Cerebellar cortex (tissue), 1 donor: ENCODE data around the gene RPS6KL1.

ENCODE experiments used
- DNase-seq: peaks from one replicate; pipeline ENCODE4 v3.0.0-alpha.2; 2015; ENCODE audit warnings: low spot score

Gene RPS6KL1

GRCh38 chr14:74922752-74923401 lies at the start of gene RPS6KL1:
TSS of gene RPS6KL1 (minus strand) at chr14:74923260. CDS start at chr14:74921541, 1,719 bp downstream.
- peak; percentile 95 for DNase-seq

DNA sequence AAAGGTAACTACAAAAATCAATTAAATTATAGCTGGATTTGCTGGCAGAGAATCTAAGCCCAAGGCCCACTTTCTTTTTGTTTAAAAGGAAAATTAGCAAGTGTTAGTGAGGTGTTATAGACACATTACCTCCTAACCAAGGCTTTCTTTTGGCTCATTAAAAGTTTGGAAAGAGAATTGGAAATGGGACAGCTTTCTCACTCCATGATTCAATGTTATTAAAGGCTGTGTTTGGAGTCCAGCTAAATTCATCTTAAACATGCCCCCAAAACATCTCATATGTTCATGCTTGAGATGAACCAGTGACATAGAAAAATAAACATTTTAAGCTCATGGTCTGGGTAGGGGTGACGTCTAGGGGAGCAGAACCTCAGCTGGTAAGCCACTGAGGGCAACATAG lies 45.8 kb upstream of the RPS6KL1 start:
- no peak for DNase-seq

- no peak for DNase-seq
These were observed 42.6 kb upstream of the RPS6KL1 start for GRCh38 chr14:74965486-74966153.

DNA sequence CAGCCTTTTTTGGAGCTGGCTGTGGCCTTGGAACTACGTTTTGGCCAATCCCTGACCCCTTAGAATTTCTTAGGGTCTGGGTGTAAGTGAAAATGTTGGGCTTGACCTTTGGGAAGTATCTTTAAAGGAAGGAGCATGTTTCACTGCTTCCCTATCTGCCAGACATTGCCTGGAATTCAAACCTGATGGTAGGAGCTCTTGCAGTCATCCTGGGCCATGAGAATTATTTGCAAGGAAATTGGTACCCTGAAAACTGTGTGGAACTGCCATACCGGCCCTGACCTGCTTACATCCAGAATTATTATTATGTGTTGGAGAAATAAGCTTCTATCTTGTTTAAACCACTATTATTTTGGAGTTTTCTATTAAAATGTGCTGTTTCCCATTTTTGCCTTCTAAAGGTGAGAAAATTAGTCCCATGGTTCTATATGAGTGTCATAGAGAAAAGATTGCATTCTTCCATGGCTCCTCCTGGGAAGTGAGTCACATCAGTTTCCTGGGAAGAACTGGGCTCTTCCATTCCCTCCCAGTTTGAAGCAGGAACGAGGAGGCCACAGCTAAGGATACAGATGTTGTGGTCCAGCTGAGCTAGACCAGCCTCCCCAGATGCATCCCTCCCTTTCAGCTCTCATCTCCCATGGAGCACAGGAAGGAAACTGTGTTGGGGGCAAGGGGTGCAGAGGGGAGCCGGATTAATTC lies 41.9 kb upstream of the RPS6KL1 start:
- DNase-seq = no peak

- DNase-seq = peak; percentile 18
These were observed 40.7 kb upstream of the RPS6KL1 start for GRCh38 chr14:74963705-74964271.

DNA sequence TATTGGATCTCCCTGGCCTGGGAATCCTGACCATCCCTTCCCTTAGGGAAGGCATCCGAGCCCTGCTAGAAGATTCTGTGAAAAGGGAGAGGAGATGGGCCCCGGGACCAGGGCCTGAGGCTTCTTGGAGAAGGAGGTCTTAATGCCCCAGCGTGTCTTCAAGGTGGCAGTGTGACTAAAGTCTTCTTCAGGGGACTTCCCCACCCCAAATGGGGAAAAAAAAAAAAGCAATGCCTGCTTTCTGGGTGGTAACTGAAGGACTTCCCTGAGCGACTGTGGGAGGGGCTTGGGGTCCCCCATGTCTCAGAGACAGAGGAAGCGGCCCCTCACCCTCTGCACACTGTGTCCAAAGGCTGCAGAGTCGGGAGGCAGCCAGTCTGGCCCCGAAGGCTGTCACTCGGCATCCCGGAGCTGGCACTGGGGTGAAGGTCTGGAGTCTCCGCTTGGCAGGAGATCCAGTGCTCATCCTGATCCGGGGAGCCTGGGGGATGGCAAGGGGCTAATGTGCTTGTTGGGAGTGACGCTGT lies 40.2 kb upstream of the RPS6KL1 start:
- no peak for DNase-seq

- DNase-seq = no peak
These were observed 39.4 kb upstream of the RPS6KL1 start for GRCh38 chr14:74962493-74962892.

DNA sequence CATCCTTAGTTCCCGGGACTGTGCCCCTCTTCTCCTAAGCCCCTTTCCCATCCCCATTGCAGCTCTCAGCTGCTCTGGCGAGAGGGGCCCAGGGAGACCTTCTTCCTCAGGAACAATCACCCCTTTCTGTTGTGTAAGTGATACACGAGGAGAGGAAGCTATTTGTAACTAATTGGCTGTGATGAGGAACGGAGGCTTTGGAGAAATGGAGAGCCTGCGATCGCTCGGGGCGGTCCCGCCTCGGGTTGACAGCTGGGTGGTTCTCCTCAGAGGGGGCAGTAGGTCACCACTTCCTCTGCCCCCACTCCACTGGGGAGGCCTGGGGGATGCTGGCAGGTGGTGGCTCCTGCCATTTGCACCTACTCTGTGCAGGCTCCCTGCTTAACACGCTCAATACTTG lies 39.0 kb upstream of the RPS6KL1 start:
- DNase-seq = no peak

DNA sequence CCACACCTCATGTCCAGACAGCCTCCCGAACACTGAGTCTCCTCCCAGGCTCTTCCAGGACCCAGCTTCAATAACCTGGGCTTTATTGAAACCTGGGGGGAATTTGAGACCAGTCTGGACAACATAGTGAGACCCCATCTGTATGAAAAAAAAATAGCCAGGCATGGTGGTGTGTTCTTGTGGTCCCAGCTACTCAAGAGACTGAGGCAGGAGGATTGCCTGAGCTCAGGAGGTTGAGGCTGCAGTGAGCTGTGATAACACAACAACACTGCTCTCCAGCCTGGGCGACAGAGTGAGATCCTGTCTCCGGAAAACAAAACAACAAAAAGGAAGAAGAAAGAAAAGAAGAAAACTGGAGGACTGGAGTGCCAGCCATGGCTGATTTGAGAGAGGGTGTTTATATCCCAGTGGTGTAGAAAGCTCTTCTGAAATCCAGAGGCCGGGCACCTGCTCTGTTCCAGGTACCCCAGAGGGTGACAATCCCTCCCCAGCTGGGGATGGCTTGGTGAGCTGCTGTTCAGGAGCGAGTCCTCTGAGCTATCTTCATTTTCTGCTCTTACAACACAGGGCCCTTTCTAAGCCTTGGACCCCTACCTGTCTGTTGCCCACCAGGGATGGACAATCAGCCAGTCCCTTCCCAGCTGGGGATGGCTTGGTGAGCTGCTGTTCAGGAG lies 38.3 kb upstream of the RPS6KL1 start:
- no peak for DNase-seq

DNA sequence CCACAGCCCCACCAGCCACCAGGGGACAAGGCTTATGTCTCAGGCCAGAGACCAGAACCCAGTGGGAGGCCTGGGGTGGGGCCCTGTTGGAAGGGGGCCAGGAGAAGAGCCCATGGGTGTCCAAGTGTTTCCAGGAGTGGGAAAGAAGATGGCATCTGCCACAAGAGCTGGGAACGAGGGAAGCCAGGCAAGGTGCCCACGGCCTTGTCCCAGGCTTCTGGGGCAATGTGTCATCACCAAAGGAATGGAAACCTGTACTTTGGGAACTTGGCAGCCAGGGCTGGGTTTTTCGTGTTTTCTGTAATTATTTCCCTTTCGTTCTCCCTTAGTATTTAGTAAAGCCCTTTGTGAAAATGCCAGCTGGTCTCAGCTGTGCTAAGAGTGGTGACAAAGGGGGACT lies 37.7 kb upstream of the RPS6KL1 start:
- DNase-seq = no peak

- no peak for DNase-seq
These were observed 36.6 kb upstream of the RPS6KL1 start for GRCh38 chr14:74959596-74960180.

GRCh38 chr14:74956280-74957072 lies 33.4 kb upstream of the RPS6KL1 start:
- no peak for DNase-seq

- DNase-seq = no peak
These were observed 32.9 kb upstream of the RPS6KL1 start for GRCh38 chr14:74956027-74956279.

DNA sequence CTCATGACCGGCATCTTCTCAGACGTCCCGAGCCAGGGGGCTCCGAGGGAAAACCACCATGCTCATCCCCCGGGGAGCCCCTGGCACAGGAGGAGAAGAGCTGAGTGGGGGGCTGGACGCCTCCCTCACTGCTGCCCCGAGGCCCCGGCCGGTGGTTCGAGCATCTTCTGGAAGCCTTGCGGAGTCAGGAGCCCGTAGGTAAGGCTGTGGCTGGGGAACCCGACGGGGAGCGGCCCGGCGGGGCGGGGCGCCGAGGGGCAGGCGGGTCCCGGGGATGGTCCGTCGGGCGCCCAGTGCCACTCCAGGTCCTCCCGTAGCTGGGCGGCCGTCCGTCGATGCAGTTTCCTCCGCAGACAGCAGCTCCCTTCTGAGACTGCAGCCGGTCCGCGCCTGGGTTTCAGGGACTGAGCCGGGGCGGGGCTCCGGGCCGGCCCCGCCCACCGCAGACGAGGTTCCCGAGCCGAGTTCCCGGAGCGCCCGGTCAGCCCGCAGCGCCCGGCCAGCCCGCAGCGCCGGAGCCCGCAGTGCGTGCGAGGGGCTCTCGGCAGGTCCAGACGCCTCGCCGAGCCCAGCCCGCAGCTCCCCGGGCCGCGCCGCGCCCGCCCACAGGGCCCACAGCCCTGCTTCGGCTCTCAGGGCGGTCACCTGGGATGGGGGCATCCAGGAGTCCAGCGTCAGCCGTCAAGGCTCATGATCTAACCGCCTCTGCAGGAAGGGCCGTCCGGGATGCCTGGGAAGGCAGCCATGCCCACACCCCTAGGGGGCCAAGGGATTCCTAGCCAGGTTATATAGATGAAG lies 32.4 kb upstream of the RPS6KL1 start, which contains the start of gene PGF:
TSS of gene PGF (minus strand) at position 369 of the 798 bp plus-strand sequence. CDS start at position 14, 355 bp downstream.
- no peak for DNase-seq

GRCh38 chr14:74954947-74955228 lies 31.8 kb upstream of the RPS6KL1 start:
- DNase-seq = no peak

- no peak for DNase-seq
These were observed 31.3 kb upstream of the RPS6KL1 start for GRCh38 chr14:74954232-74954946.

DNA sequence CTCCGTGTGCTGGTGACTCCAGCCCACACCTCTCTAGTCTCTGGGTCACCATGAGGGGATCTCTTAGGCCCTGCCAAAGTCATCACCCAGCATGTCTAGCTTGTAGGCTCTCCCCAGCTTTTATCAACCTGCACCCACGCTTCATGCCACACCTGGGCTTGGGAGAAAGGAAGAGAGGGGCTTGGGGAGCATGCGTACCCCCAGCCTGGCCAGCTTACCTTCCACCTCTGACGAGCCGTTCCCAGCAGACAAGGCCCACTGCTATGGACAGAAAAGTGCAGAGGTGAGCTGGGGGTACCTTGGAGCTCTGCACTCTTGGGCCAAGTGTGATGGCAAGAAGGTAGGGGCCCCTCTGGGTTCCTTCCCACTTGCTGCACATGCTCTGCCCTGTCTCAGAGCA lies 30.6 kb upstream of the RPS6KL1 start:
- DNase-seq = no peak

DNA sequence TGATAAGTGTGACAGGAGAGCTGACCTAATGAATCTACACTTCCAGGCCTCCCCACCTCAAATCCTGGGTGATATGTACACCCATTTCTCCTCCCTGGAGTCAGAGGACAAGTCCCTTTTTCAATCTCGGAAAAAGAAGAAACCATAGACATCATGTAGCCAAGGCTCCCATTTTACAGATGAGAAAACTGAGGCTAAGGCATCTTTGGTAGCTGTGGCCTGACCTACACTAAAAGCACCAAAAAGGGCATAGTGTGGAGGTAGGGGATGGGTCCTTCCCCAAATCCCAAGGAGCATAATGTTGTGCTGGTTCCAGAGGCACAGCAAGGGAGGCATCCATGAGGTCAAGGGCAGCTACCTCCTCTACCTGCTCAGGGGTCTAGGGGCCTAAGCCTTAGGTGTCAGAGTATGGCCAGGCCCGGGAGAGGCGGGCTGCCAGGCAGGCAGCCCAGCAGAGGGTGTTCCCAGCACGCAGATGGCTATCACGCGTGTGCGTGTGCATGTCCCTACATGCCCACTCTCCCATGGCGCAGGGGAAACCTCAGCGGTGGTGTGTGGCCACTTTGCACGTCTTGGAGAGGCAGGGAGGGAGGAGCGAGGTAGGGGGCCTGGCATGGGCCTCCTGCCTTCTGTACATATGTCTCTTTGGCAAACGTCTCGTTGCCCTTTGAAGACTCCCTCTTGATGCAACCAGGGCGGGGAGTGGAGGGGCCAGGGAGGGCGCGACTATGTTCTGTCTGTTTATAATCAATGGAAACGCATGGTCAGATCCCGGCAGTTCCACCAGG lies 29.8 kb upstream of the RPS6KL1 start:
- no peak for DNase-seq

GRCh38 chr14:74952180-74952665 lies 29.2 kb upstream of the RPS6KL1 start:
- no peak for DNase-seq
